ENCODE measurements around the gene TLE5.
A peak's percentile ranks its signal among the peaks of the same experiment; 100 is the strongest.
"Not testable (repeated sequence)": the region's sequence is repeated elsewhere in the genome, so short reads cannot be mapped to it uniquely, and the experiment has no call there.

TLE5 gene

GRCh38 chr19:3045191-3045590, 17.1 kb downstream of the TLE5 start:
- no peak for DNase-seq (ENCODE audit: low read depth in 2 of 2)

- DNase-seq (ENCODE audit: low read depth in 2 of 2): no peak
Observed at GRCh38 chr19:3042621-3043267, 19.6 kb downstream of the TLE5 start.

- DNase-seq (ENCODE audit: low read depth in 2 of 2): no peak
Observed at GRCh38 chr19:3041761-3042620, 20.3 kb downstream of the TLE5 start.

- no peak for DNase-seq (ENCODE audit: low read depth in 2 of 2)
Observed at GRCh38 chr19:3041327-3041726, 21.0 kb downstream of the TLE5 start.

- DNase-seq (ENCODE audit: low read depth in 2 of 2): no peak
Observed at GRCh38 chr19:3039641-3040077, 22.6 kb downstream of the TLE5 start.

GRCh38 chr19:3039125-3039524, 23.2 kb downstream of the TLE5 start:
- no peak for DNase-seq (ENCODE audit: low read depth in 2 of 2)

GRCh38 chr19:3038214-3038613, 24.1 kb downstream of the TLE5 start:
- DNase-seq (ENCODE audit: low read depth in 2 of 2): no peak

- not testable (repeated sequence) for DNase-seq (ENCODE audit: low read depth in 2 of 2)
Observed at GRCh38 chr19:3036977-3037544, 25.2 kb downstream of the TLE5 start.

GRCh38 chr19:3036119-3036976, 25.9 kb downstream of the TLE5 start:
- peak; percentile 60 to 67 for DNase-seq (ENCODE audit: low read depth in 2 of 2)

GRCh38 chr19:3035542-3036118, 26.7 kb downstream of the TLE5 start:
- peak; percentile 82 to 92 for DNase-seq (ENCODE audit: low read depth in 2 of 2)

- DNase-seq (ENCODE audit: low read depth in 2 of 2): no peak
Observed at GRCh38 chr19:3034656-3035541, 27.4 kb downstream of the TLE5 start.

- DNase-seq (ENCODE audit: low read depth in 2 of 2): no peak
Observed at GRCh38 chr19:3034406-3034655, 28.0 kb downstream of the TLE5 start.

GRCh38 chr19:3033595-3034405, 28.5 kb downstream of the TLE5 start:
- no peak for DNase-seq (ENCODE audit: low read depth in 2 of 2)

GRCh38 chr19:3031607-3031867, 30.8 kb downstream of the TLE5 start:
- DNase-seq (ENCODE audit: low read depth in 2 of 2): no peak

GRCh38 chr19:3029065-3029923, 33.0 kb downstream of the TLE5 start, which contains the start of gene TLE2:
TLE2 (minus strand) TSS chr19:3029280; CDS start chr19:3028904, 376 bp downstream.
- DNase-seq (ENCODE audit: low read depth in 2 of 2): no peak

- DNase-seq (ENCODE audit: low read depth in 2 of 2): no peak
Observed at GRCh38 chr19:3028305-3029064, 33.8 kb downstream of the TLE5 start.

GRCh38 chr19:3027981-3028304, 34.4 kb downstream of the TLE5 start:
- no peak for DNase-seq (ENCODE audit: low read depth in 2 of 2)

GRCh38 chr19:3027292-3027691, 35.0 kb downstream of the TLE5 start:
- no peak for DNase-seq (ENCODE audit: low read depth in 2 of 2)

- no peak for DNase-seq (ENCODE audit: low read depth in 2 of 2)
Observed at GRCh38 chr19:3026768-3027167, 35.5 kb downstream of the TLE5 start.

All from stimulated activated CD8-positive, alpha-beta memory T cell treated with anti-CD3 and anti-CD28 coated beads, Interleukin-15, amount 100 ng/mL, for 4 hours (primary cell).